ENCODE results near the gene KLF3. TPM values are rescaled to one million over a fixed set of nuclear protein-coding genes. Genes with fewer than 3 reads are reported as not detected.

Gene KLF3
- total RNA-seq, 1 donor from 2014 or later: 40.8 TPM

GRCh38 chr4:38716256-38716655, 52.3 kb downstream of the KLF3 start:
- no peaks in the 10 kb centered on the region for H3K4me1 Mint-ChIP-seq (ENCODE audit: low read depth, unreplicated experiment)
- H3K4me1 ChIP-seq (ENCODE audit: insufficient read depth, low read length): peaks cover 2% of the 10 kb centered on the region
- no peak overlapping the region for H3K4me3 ChIP-seq (ENCODE audit: insufficient read depth, low read depth, low read length)
- H3K36me3 ChIP-seq (ENCODE audit: insufficient read depth, low read length): no peaks in the 10 kb centered on the region
- no peak overlapping the region for H3K4me2 ChIP-seq (ENCODE audit: low read length)
- peaks cover 6% of the 10 kb centered on the region for H3K9me3 Mint-ChIP-seq (ENCODE audit: unreplicated experiment)
- H3K9ac ChIP-seq (ENCODE audit: low read length): no peak overlapping the region
- H3K79me2 ChIP-seq (ENCODE audit: insufficient read depth, low read length): no peaks in the 10 kb centered on the region
- no peak for FAIRE-seq
- no peak overlapping the region for H3K27ac Mint-ChIP-seq (ENCODE audit: unreplicated experiment)
- H3K4me3 Mint-ChIP-seq (ENCODE audit: unreplicated experiment): no peak overlapping the region
- DNase-seq (ENCODE audit: low read depth): no peak
- H3K27me3 Mint-ChIP-seq (ENCODE audit: low read depth, unreplicated experiment): peaks cover 6% of the 10 kb centered on the region
- no peak overlapping the region for H2AFZ ChIP-seq (ENCODE audit: low read depth, low read length)
- no peak overlapping the region for H3K27ac ChIP-seq (ENCODE audit: low read depth, low read length)
- H3K36me3 Mint-ChIP-seq (ENCODE audit: low read depth, unreplicated experiment): no peaks in the 10 kb centered on the region
- no peaks in the 10 kb centered on the region for H3K27me3 ChIP-seq (ENCODE audit: insufficient read depth, low read length)
- H3K9me3 ChIP-seq (ENCODE audit: insufficient read depth, low read depth, low read length): no peaks in the 10 kb centered on the region
- no peaks in the 10 kb centered on the region for H4K20me1 ChIP-seq (ENCODE audit: insufficient read depth, low read length)
- TF ChIP-seq CTCF (IDR thresholded peaks at IDR 0.05; ENCODE audit: insufficient read depth, low read depth, low read length): no peak
- no peak for TF ChIP-seq EZH2 (IDR thresholded peaks at IDR 0.05; ENCODE audit: insufficient read depth, low read length)

- Histone ChIP-seq H2AFZ (ENCODE audit: low read depth, low read length) (no peak overlapping the region), H3K79me2 (ENCODE audit: insufficient read depth, low read length) (no peaks in the 10 kb centered on the region), H3K27me3 (ENCODE audit: insufficient read depth, low read length) (no peaks in the 10 kb centered on the region), H3K4me2 (ENCODE audit: low read length) (no peak overlapping the region), H3K36me3 (ENCODE audit: insufficient read depth, low read length) (no peaks in the 10 kb centered on the region), H3K9ac (ENCODE audit: low read length) (no peak overlapping the region), H4K20me1 (ENCODE audit: insufficient read depth, low read length) (no peaks in the 10 kb centered on the region), H3K4me1 (ENCODE audit: insufficient read depth, low read length) (peaks cover 2% of the 10 kb centered on the region), H3K4me3 (ENCODE audit: insufficient read depth, low read depth, low read length) (no peak overlapping the region), H3K27ac (ENCODE audit: low read depth, low read length) (no peak overlapping the region), H3K9me3 (ENCODE audit: insufficient read depth, low read depth, low read length) (no peaks in the 10 kb centered on the region)
- H3K9me3 Mint-ChIP-seq (ENCODE audit: unreplicated experiment): peaks cover 2% of the 10 kb centered on the region
- H3K4me3 Mint-ChIP-seq (ENCODE audit: unreplicated experiment): no peak overlapping the region
- peak; percentile 11 for DNase-seq (ENCODE audit: low read depth)
- H3K4me1 Mint-ChIP-seq (ENCODE audit: low read depth, unreplicated experiment): no peaks in the 10 kb centered on the region
- H3K36me3 Mint-ChIP-seq (ENCODE audit: low read depth, unreplicated experiment): no peaks in the 10 kb centered on the region
- H3K27me3 Mint-ChIP-seq (ENCODE audit: low read depth, unreplicated experiment): peaks cover 6% of the 10 kb centered on the region
- no peak overlapping the region for H3K27ac Mint-ChIP-seq (ENCODE audit: unreplicated experiment)
- peak; percentile 62 for FAIRE-seq
- TF ChIP-seq EZH2 (IDR thresholded peaks at IDR 0.05; ENCODE audit: insufficient read depth, low read length) (no peak), CTCF (IDR thresholded peaks at IDR 0.05; ENCODE audit: insufficient read depth, low read depth, low read length) (no peak)
Observed at GRCh38 chr4:38717604-38718003, 53.6 kb downstream of the KLF3 start.

GRCh38 chr4:38723114-38723513, 59.1 kb downstream of the KLF3 start:
- Histone ChIP-seq H3K4me3 (ENCODE audit: insufficient read depth, low read depth, low read length) (no peak overlapping the region), H3K27ac (ENCODE audit: low read depth, low read length) (no peak overlapping the region), H2AFZ (ENCODE audit: low read depth, low read length) (no peak overlapping the region), H3K27me3 (ENCODE audit: insufficient read depth, low read length) (peaks cover 5% of the 10 kb centered on the region), H3K9me3 (ENCODE audit: insufficient read depth, low read depth, low read length) (no peaks in the 10 kb centered on the region), H3K9ac (ENCODE audit: low read length) (no peak overlapping the region), H4K20me1 (ENCODE audit: insufficient read depth, low read length) (no peaks in the 10 kb centered on the region), H3K4me1 (ENCODE audit: insufficient read depth, low read length) (peaks cover 9% of the 10 kb centered on the region), H3K79me2 (ENCODE audit: insufficient read depth, low read length) (no peaks in the 10 kb centered on the region), H3K36me3 (ENCODE audit: insufficient read depth, low read length) (no peaks in the 10 kb centered on the region), H3K4me2 (ENCODE audit: low read length) (no peak overlapping the region)
- peaks cover 9% of the 10 kb centered on the region for H3K4me1 Mint-ChIP-seq (ENCODE audit: low read depth, unreplicated experiment)
- H3K9me3 Mint-ChIP-seq (ENCODE audit: unreplicated experiment): no peaks in the 10 kb centered on the region
- FAIRE-seq (no peak), DNase-seq (ENCODE audit: low read depth) (no peak)
- no peak overlapping the region for H3K4me3 Mint-ChIP-seq (ENCODE audit: unreplicated experiment)
- peaks cover 17% of the 10 kb centered on the region for H3K27me3 Mint-ChIP-seq (ENCODE audit: low read depth, unreplicated experiment)
- TF ChIP-seq EZH2 (IDR thresholded peaks at IDR 0.05; ENCODE audit: insufficient read depth, low read length): no peak
- no peaks in the 10 kb centered on the region for H3K36me3 Mint-ChIP-seq (ENCODE audit: low read depth, unreplicated experiment)
- H3K27ac Mint-ChIP-seq (ENCODE audit: unreplicated experiment): no peak overlapping the region

All from astrocyte (in vitro differentiated cells and primary cell).